HG03575 (cell line): Measurements from ENCODE around the gene KIF13A.
"Not testable (repeated sequence)": the region's sequence is repeated elsewhere in the genome, so short reads cannot be mapped to it uniquely, and the experiment has no call there.

Experiments
- ATAC-seq: cut with Tn5 transposase; IDR thresholded peaks from one replicate; pipeline ENCODE4 v1.9.1; 2021; ENCODE audit not compliant: unreplicated experiment, insufficient number of reproducible peaks, low FRiP score; ENCODE audit errors: extremely low read depth

Gene KIF13A

GRCh38 chr6:17865798-17866725 lies 121.4 kb downstream of the KIF13A start:
- no peak for ATAC-seq

GRCh38 chr6:17865243-17865642 lies 122.2 kb downstream of the KIF13A start:
- no peak for ATAC-seq

- ATAC-seq = no peak
These were observed 123.3 kb downstream of the KIF13A start for GRCh38 chr6:17863901-17864754.

GRCh38 chr6:17861361-17861760 lies 126.1 kb downstream of the KIF13A start:
- no peak for ATAC-seq

- no peak for ATAC-seq
These were observed 127.6 kb downstream of the KIF13A start for GRCh38 chr6:17859846-17860245.

GRCh38 chr6:17858584-17858983 lies 128.9 kb downstream of the KIF13A start:
- no peak for ATAC-seq

GRCh38 chr6:17857188-17857587 lies 130.2 kb downstream of the KIF13A start:
- not testable (repeated sequence) for ATAC-seq

- no peak for ATAC-seq
These were observed 131.1 kb downstream of the KIF13A start for GRCh38 chr6:17856306-17856705.

- no peak for ATAC-seq
These were observed 132.1 kb downstream of the KIF13A start for GRCh38 chr6:17855381-17855780.

- no peak for ATAC-seq
These were observed 133.9 kb downstream of the KIF13A start for GRCh38 chr6:17853533-17853932.

- ATAC-seq = no peak
These were observed 135.7 kb downstream of the KIF13A start for GRCh38 chr6:17851720-17852161.

- ATAC-seq = no peak
These were observed 136.3 kb downstream of the KIF13A start for GRCh38 chr6:17851001-17851719.

GRCh38 chr6:17850281-17850680 lies 137.2 kb downstream of the KIF13A start:
- no peak for ATAC-seq

GRCh38 chr6:17847203-17847760 lies 140.2 kb downstream of the KIF13A start:
- no peak for ATAC-seq

GRCh38 chr6:17846762-17847161 lies 140.7 kb downstream of the KIF13A start:
- no peak for ATAC-seq

GRCh38 chr6:17845598-17845997 lies 141.8 kb downstream of the KIF13A start:
- ATAC-seq = no peak

- not testable (repeated sequence) for ATAC-seq
These were observed 142.5 kb downstream of the KIF13A start for GRCh38 chr6:17844967-17845366.

- ATAC-seq = no peak
These were observed 144.3 kb downstream of the KIF13A start for GRCh38 chr6:17842934-17843821.
